ENCODE data around the gene MLYCD.

DNA sequence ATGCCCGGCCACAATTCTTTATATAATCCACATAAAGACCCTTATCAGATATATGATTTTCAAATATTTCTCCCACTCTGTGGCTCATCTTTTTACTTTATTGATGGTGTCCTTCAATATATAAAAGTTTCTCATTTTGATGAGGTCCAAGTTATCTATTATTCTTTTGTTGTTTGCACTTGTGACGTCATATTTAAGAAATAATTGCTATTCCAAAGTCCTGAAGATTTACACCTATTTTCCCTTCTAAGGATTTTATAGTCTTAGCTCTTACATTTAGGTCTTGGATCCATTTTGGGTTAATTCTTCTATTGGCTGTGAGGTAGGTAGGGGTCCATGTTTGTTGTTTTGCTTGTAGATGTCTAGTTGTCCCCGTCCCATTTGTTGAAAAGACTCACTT is 3.0 kb upstream of the MLYCD start:
- TF ChIP-seq, protein P1, sequence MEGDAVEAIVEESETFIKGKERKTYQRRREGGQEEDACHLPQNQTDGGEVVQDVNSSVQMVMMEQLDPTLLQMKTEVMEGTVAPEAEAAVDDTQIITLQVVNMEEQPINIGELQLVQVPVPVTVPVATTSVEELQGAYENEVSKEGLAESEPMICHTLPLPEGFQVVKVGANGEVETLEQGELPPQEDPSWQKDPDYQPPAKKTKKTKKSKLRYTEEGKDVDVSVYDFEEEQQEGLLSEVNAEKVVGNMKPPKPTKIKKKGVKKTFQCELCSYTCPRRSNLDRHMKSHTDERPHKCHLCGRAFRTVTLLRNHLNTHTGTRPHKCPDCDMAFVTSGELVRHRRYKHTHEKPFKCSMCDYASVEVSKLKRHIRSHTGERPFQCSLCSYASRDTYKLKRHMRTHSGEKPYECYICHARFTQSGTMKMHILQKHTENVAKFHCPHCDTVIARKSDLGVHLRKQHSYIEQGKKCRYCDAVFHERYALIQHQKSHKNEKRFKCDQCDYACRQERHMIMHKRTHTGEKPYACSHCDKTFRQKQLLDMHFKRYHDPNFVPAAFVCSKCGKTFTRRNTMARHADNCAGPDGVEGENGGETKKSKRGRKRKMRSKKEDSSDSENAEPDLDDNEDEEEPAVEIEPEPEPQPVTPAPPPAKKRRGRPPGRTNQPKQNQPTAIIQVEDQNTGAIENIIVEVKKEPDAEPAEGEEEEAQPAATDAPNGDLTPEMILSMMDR (IDR thresholded peaks at IDR 0.05) = no peak
- TF ChIP-seq POLR2A (IDR thresholded peaks at IDR 0.05) = no peak
